CD8-positive, alpha-beta memory T cell (primary cell): ENCODE results near the gene TOR1B. TPM values are rescaled to one million over a fixed set of nuclear protein-coding genes. Genes with fewer than 3 reads are reported as not detected.

Experiments used
- CTCF ChIA-PET: fragments of 350-600 bp; sonication (Branson Sonifier 250); formaldehyde crosslinking; loops from one replicate; lab custom pipeline; 2021; ENCODE audit warnings: antibody characterized with exemption; lab: Charles Lee
- POLR2A ChIA-PET: fragments of 350-600 bp; sonication (Branson Sonifier 250); formaldehyde crosslinking; loops from one replicate; lab custom pipeline; 2021; ENCODE audit warnings: antibody characterized with exemption; lab: Charles Lee
- DNase-seq, 5 donors: peaks; one replicate each; pipeline versions ENCODE4 v3.0.0 to v3.0.0-alpha.2; 2020 to 2022; ENCODE audit warnings: mixed read lengths in 1 of 5
- H3K27ac ChIP-seq: one replicate; pipeline ENCODE4 v1.7.0; 2013; ENCODE audit warnings: low read depth, mild to moderate bottlenecking, low read length, moderate library complexity
- H3K27me3 ChIP-seq: 2 replicates; pipeline ENCODE4 v1.7.0; 2013; ENCODE audit warnings: low read length, mild to moderate bottlenecking; ENCODE audit not compliant: insufficient read depth, poor library complexity, severe bottlenecking
- H3K36me3 ChIP-seq: 2 replicates; pipeline ENCODE4 v1.7.0; 2013; ENCODE audit warnings: mild to moderate bottlenecking, low read length, moderate library complexity; ENCODE audit not compliant: insufficient read depth
- H3K4me1 ChIP-seq: 2 replicates; pipeline ENCODE4 v1.7.0; 2013; ENCODE audit warnings: mild to moderate bottlenecking, low read length, moderate library complexity; ENCODE audit not compliant: insufficient read depth
- H3K4me3 ChIP-seq: 2 replicates; pipeline ENCODE4 v1.7.0; 2013; ENCODE audit warnings: mild to moderate bottlenecking, low read length
- H3K9me3 ChIP-seq: 2 replicates; pipeline ENCODE4 v1.7.0; 2013; ENCODE audit warnings: mild to moderate bottlenecking, low read length
- H3K27ac Mint-ChIP-seq, 8 donors: one replicate each; pipeline ENCODE4 v1.8.0; 2020 to 2021; ENCODE audit warnings: mixed read lengths in 8 of 8, mild to moderate bottlenecking in 6 of 8, inconsistent platforms in 3 of 8, moderate library complexity in 3 of 8
- H3K27me3 Mint-ChIP-seq, 2 donors: one replicate each; pipeline ENCODE4 v1.8.0; 2020 to 2021; ENCODE audit warnings: mixed read lengths in 2 of 2, mild to moderate bottlenecking in 1 of 2, moderate library complexity in 1 of 2
- H3K36me3 Mint-ChIP-seq, 3 donors: one replicate each; pipeline ENCODE4 v1.8.0; 2020 to 2021; ENCODE audit warnings: mixed read lengths in 3 of 3, inconsistent platforms in 1 of 3, mild to moderate bottlenecking in 1 of 3
- H3K4me1 Mint-ChIP-seq, 3 donors: one replicate each; pipeline ENCODE4 v1.8.0; 2020 to 2021; ENCODE audit warnings: mixed read lengths in 3 of 3, inconsistent platforms in 1 of 3, mild to moderate bottlenecking in 1 of 3
- H3K4me3 Mint-ChIP-seq, 7 donors: one replicate each; pipeline ENCODE4 v1.8.0; 2020 to 2021; ENCODE audit warnings: mixed read lengths in 7 of 7, mild to moderate bottlenecking in 6 of 7, moderate library complexity in 4 of 7, inconsistent platforms in 2 of 7
- H3K9me3 Mint-ChIP-seq, 5 donors: one replicate each; pipeline ENCODE4 v1.8.0; 2020 to 2022; ENCODE audit warnings: mixed read lengths in 5 of 5, mild to moderate bottlenecking in 3 of 5, moderate library complexity in 2 of 5, inconsistent platforms in 1 of 5
- polyA plus RNA-seq: library from polyadenylated mRNA; unstranded; fragments of 300-500 nt; fragmentation: Illumina TruSeq; gene quantifications from one replicate; pipeline ENCODE4 v1.2.3, GENCODE V29; 2021
- total RNA-seq, 2 experiments: library from RNA; stranded (reverse); gene quantifications; one replicate each; pipeline ENCODE4 v1.2.3, GENCODE V29; 2021

Gene TOR1B
- total and polyA plus RNA-seq, 3 experiments from 2014 or later, result 24.6 to 32.8 (median 27.1) TPM

- H3K9me3 Mint-ChIP-seq, result no peaks in the 10 kb centered on the region
- DNase-seq, result no peak
- ChIA-PET POLR2A (interaction anchor here (0.6 to 0.8 kb wide), 3 partner anchors 31 to 201 kb away, joined by 3 read pairs; no protein-coding TSS in a partner anchor), CTCF (interaction anchor here (0.7 to 1.6 kb wide), 5 partner anchors 10 to 193 kb away, joined by 3 to 5 read pairs (median 3); no protein-coding TSS in a partner anchor)
- Histone ChIP-seq H3K4me3 (peak overlapping the region; percentile 15), H3K27me3 (no peaks in the 10 kb centered on the region), H3K27ac (peak overlapping the region; percentile 48), H3K36me3 (peaks cover 7% of the 10 kb centered on the region), H3K9me3 (no peaks in the 10 kb centered on the region), H3K4me1 (peaks cover 69% of the 10 kb centered on the region)
- no peaks in the 10 kb centered on the region for H3K27me3 Mint-ChIP-seq
- H3K36me3 Mint-ChIP-seq, result peaks cover 0 to 61% (median 2%) of the 10 kb centered on the region in 3 donors
- H3K4me1 Mint-ChIP-seq, result peaks cover 54 to 79% (median 75%) of the 10 kb centered on the region in 3 donors
- peak overlapping the region; percentile 29 to 95 (median 84) for H3K27ac Mint-ChIP-seq
- peak overlapping the region; percentile 5 to 96 (median 49) for H3K4me3 Mint-ChIP-seq
Observed at GRCh38 chr9:129838707-129839259, 35.8 kb downstream of the TOR1B start.

DNA sequence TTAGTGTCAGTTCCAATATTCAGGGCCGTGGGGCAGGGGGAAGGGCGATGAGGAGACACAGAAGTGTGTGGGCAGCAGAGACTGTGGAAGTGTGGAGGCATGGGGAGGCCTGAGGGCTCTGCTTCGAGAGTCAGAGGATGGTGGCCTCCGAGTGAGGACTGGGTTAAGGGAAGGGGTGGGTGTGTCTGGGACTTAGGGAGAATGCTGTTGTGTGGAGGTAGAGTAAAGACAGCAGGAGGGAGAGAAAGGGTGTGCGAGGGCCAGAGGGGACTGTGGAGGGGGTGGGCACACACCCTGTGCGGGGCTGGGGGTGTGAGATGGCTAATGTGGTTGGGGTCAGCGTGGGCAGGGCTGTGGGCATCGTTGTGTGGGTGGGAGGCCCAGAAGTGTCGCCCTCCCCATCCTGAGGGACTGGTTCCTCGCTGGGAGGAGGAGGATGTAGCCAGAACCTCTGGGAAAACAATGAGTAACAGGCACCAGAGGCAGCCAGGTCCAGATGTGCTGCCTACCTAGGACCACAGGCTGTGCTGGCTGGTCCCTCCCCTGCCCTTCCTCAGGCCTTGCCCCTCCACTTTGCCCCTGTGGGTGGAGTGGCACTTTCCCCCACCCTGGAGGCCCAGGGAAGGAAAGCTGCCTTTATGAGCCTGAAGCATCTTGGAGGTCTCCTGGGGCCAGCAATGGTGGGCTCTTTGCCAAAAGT, 36.5 kb downstream of the TOR1B start:
- Mint-ChIP-seq H3K4me1 (peaks cover 47 to 75% (median 68%) of the 10 kb centered on the region in 3 donors), H3K27ac (peak overlapping the region; percentile 2 to 95 (median 72)), H3K27me3 (no peaks in the 10 kb centered on the region), H3K9me3 (no peaks in the 10 kb centered on the region), H3K4me3 (peak overlapping the region in 6 of 7 donors; percentile 5 to 96 (median 52)), H3K36me3 (peaks cover 0 to 59% (median 2%) of the 10 kb centered on the region in 3 donors)
- Histone ChIP-seq H3K27me3 (no peaks in the 10 kb centered on the region), H3K4me3 (peak overlapping the region; percentile 16), H3K9me3 (no peaks in the 10 kb centered on the region), H3K27ac (peak overlapping the region; percentile 48), H3K4me1 (peaks cover 62% of the 10 kb centered on the region), H3K36me3 (peaks cover 6% of the 10 kb centered on the region)
- POLR2A ChIA-PET, result interaction anchor here (0.6 kb wide), 1 partner anchor 200 kb away, joined by 3 read pairs; no protein-coding TSS in a partner anchor
- no peak for DNase-seq
- CTCF ChIA-PET, result interaction anchor here (1.1 kb wide), 1 partner anchor 46 kb away, joined by 5 read pairs; no protein-coding TSS in a partner anchor

- peaks cover 0 to 55% (median 2%) of the 10 kb centered on the region in 3 donors for H3K36me3 Mint-ChIP-seq
- ChIA-PET CTCF (interaction anchor here (0.8 kb wide), 1 partner anchor 20 kb away, joined by 3 read pairs; no protein-coding TSS in a partner anchor), POLR2A (no interaction called here)
- Histone ChIP-seq H3K4me1 (peaks cover 62% of the 10 kb centered on the region), H3K9me3 (no peaks in the 10 kb centered on the region), H3K36me3 (peaks cover 6% of the 10 kb centered on the region), H3K4me3 (peak overlapping the region; percentile 16), H3K27me3 (no peaks in the 10 kb centered on the region), H3K27ac (no peak overlapping the region)
- H3K4me1 Mint-ChIP-seq, result peaks cover 47 to 74% (median 63%) of the 10 kb centered on the region in 3 donors
- no peaks in the 10 kb centered on the region for H3K27me3 Mint-ChIP-seq
- no peaks in the 10 kb centered on the region for H3K9me3 Mint-ChIP-seq
- DNase-seq, result peak in 1 of 5 donors; percentile 36
- H3K4me3 Mint-ChIP-seq, result peak overlapping the region in 4 of 7 donors; percentile 36 to 65 (median 56)
- H3K27ac Mint-ChIP-seq, result peak overlapping the region in 7 of 8 donors; percentile 43 to 94 (median 68)
Observed at GRCh38 chr9:129840034-129840433, 37.0 kb downstream of the TOR1B start.

GRCh38 chr9:129841071-129841470, 38.1 kb downstream of the TOR1B start:
- Mint-ChIP-seq H3K27ac (peak overlapping the region; percentile 43 to 91 (median 60)), H3K27me3 (no peaks in the 10 kb centered on the region), H3K9me3 (no peaks in the 10 kb centered on the region), H3K36me3 (peaks cover 0 to 49% (median 2%) of the 10 kb centered on the region in 3 donors), H3K4me3 (no peak overlapping the region), H3K4me1 (peaks cover 50 to 77% (median 68%) of the 10 kb centered on the region in 3 donors)
- H3K36me3 ChIP-seq, result peaks cover 6% of the 10 kb centered on the region
- peaks cover 61% of the 10 kb centered on the region for H3K4me1 ChIP-seq
- H3K27me3 ChIP-seq, result no peaks in the 10 kb centered on the region
- H3K4me3 ChIP-seq, result no peak overlapping the region
- H3K9me3 ChIP-seq, result no peaks in the 10 kb centered on the region
- no peak for DNase-seq
- CTCF ChIA-PET, result interaction anchor here (1.4 kb wide), 1 partner anchor 151 kb away, joined by 3 read pairs; no protein-coding TSS in a partner anchor
- H3K27ac ChIP-seq, result no peak overlapping the region
- POLR2A ChIA-PET, result interaction anchor here (0.5 kb wide), 1 partner anchor 10 kb away, joined by 6 read pairs; no protein-coding TSS in a partner anchor

DNA sequence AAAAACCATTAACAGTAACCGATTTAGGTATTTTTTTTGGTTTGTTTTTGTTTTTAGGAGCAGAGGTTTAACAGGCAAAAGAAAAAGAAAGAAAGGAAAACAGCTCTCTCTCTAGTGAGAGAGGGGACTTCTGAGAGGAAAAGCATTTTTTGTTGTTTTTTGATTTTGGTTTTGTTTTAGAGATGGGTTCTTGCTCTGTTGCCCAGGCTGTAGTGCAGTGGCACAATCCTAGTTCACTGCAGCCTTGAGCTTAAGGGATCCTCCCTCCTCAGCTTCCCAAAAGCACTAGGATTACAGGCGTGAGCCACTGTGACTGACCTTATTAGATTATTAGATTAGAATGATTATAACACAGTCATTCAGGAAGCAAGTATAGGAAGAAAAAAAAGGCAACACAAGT, 42.4 kb downstream of the TOR1B start:
- H3K27ac Mint-ChIP-seq, result peak overlapping the region in 7 of 8 donors; percentile 21 to 92 (median 67)
- H3K4me1 ChIP-seq, result peaks cover 20% of the 10 kb centered on the region
- no peaks in the 10 kb centered on the region for H3K9me3 ChIP-seq
- peaks cover 0 to 47% (median 9%) of the 10 kb centered on the region in 3 donors for H3K36me3 Mint-ChIP-seq
- no peaks in the 10 kb centered on the region for H3K27me3 ChIP-seq
- peak overlapping the region in 3 of 7 donors; percentile 41 to 61 (median 44) for H3K4me3 Mint-ChIP-seq
- no peaks in the 10 kb centered on the region for H3K9me3 Mint-ChIP-seq
- no peak overlapping the region for H3K4me3 ChIP-seq
- no peak overlapping the region for H3K27ac ChIP-seq
- ChIA-PET CTCF (no interaction called here), POLR2A (interaction anchor here (1.8 kb wide), 1 partner anchor 41 kb away, joined by 4 read pairs; no protein-coding TSS in a partner anchor)
- peaks cover 25 to 61% (median 32%) of the 10 kb centered on the region in 3 donors for H3K4me1 Mint-ChIP-seq
- H3K36me3 ChIP-seq, result peaks cover 18% of the 10 kb centered on the region
- no peaks in the 10 kb centered on the region for H3K27me3 Mint-ChIP-seq
- DNase-seq, result no peak

DNA sequence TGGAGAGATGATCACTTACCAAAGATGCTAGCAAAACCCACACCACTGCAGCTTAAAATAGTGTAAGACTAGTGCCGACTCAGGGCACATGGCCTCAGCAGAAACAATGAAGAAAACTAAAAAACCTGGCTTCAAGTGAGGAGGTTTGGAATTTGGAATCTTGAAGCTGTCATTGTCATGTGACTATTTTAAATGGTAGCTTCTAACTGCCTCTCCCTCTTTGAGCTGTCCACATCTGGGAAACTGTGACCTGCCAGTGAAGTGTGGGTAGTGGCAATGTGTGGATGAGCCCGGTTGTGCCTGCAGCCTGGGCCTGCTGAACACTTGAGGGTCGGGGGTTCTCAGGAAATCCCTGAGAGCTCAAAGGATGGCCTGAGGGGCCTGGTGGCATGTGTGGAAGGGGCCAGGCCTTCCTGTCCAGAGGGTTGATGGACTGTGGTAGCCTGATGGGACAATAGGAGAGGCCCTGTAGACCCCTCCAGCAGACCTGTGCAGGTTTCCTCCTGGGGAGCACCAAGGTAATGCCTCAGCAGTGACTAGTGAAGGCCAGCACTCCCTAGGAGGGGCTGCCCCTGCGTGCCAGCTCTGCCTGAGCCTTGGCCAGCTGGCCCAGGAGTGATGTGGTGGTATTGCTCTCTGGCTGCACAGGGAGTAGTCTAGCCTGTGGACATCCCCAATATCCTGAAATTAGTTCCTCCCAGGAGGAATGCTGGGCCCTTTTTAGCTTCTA, 45.9 kb downstream of the TOR1B start:
- Mint-ChIP-seq H3K27ac (peak overlapping the region in 2 of 8 donors; percentile 50 to 51), H3K4me3 (no peak overlapping the region), H3K4me1 (peaks cover 30 to 64% (median 35%) of the 10 kb centered on the region in 3 donors), H3K27me3 (no peaks in the 10 kb centered on the region), H3K36me3 (peaks cover 0 to 61% (median 24%) of the 10 kb centered on the region in 3 donors), H3K9me3 (no peaks in the 10 kb centered on the region)
- ChIA-PET CTCF (interaction anchor here (1.1 to 1.8 kb wide), 3 partner anchors 11 to 37 kb away, joined by 3 to 4 read pairs (median 3); no protein-coding TSS in a partner anchor), POLR2A (interaction anchor here (0.6 kb wide), 1 partner anchor 12 kb away, joined by 3 read pairs; no protein-coding TSS in a partner anchor)
- Histone ChIP-seq H3K4me1 (peaks cover 7% of the 10 kb centered on the region), H3K27ac (no peak overlapping the region), H3K27me3 (no peaks in the 10 kb centered on the region), H3K9me3 (no peaks in the 10 kb centered on the region), H3K36me3 (peaks cover 52% of the 10 kb centered on the region), H3K4me3 (no peak overlapping the region)
- no peak for DNase-seq

DNA sequence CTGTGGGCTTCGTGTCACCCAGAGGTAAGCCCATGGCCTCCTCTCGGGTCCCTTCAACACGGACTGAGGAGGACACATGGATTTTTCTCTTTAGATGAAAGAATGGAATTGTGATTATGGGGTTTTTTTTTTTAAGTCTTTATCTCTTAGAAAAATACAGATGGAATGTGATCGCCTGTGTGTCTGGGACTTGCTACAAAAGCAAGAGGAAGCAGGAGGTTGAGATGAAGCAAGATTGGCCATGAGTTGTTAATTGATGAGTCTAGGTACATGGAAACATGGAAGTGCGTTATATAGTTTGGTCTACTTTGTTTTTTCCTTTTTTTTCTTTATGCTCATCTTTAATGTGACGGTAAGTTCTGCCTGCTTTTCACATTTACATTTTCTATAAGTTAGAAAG, 46.9 kb downstream of the TOR1B start:
- Mint-ChIP-seq H3K36me3 (peaks cover 0 to 69% (median 25%) of the 10 kb centered on the region in 3 donors), H3K9me3 (no peaks in the 10 kb centered on the region), H3K27me3 (no peaks in the 10 kb centered on the region), H3K4me1 (peaks cover 38 to 69% (median 45%) of the 10 kb centered on the region in 3 donors), H3K27ac (peak overlapping the region in 6 of 8 donors; percentile 2 to 54 (median 38)), H3K4me3 (no peak overlapping the region)
- no peak for DNase-seq
- Histone ChIP-seq H3K4me3 (no peak overlapping the region), H3K36me3 (peaks cover 62% of the 10 kb centered on the region), H3K27me3 (no peaks in the 10 kb centered on the region), H3K27ac (no peak overlapping the region), H3K4me1 (peaks cover 18% of the 10 kb centered on the region), H3K9me3 (no peaks in the 10 kb centered on the region)
- ChIA-PET POLR2A (no interaction called here), CTCF (no interaction called here)
